WI38 (cell line): Measurements from ENCODE around the gene TCL1A.

ENCODE experiments used
- H3K4me3 ChIP-seq: 2 replicates; pipeline ENCODE4 v1.5.1; 2011; ENCODE audit warnings: low read depth, mild to moderate bottlenecking, control low read depth, low read length
- CTCF ChIP-seq: IDR thresholded peaks from 2 replicates; pipeline ENCODE4 v1.5.1; 2012; ENCODE audit warnings: low read depth, mild to moderate bottlenecking, control low read depth, low read length

TCL1A gene

GRCh38 chr14:95660651-95661515 is 53.0 kb downstream of the TCL1A start:
- no peak overlapping the region for H3K4me3 ChIP-seq
- TF ChIP-seq CTCF: no peak

- no peak overlapping the region for H3K4me3 ChIP-seq
- TF ChIP-seq CTCF: no peak
These were observed 53.9 kb downstream of the TCL1A start for GRCh38 chr14:95659990-95660385.
